Tibial artery (tissue), 4 donors: ENCODE data around the gene N4BP2L2.

Experiments
- DNase-seq, 2 donors: peaks; one replicate each; pipeline ENCODE4 v3.0.0-alpha.2; 2019
- H3K27ac ChIP-seq, 2 donors: fragments of 200-600 bp; sonication (generic) in 1 of 2; 1 replicate in 1 of 2; 2 replicates in 1 of 2; pipeline ENCODE4 v1.5.1; 2018 to 2019; ENCODE audit warnings: mild to moderate bottlenecking in 1 of 2
- H3K27me3 ChIP-seq, 2 donors: fragments of 200-600 bp; sonication (generic) in 1 of 2; one replicate each; pipeline versions ENCODE4 v1.5.1 to v1.6.0; 2016 to 2019
- H3K36me3 ChIP-seq, 3 donors: fragments of 200-600 bp; sonication (generic) in 2 of 3; one replicate each; pipeline ENCODE4 v1.5.1; 2016 to 2019; ENCODE audit warnings: mild to moderate bottlenecking in 2 of 3
- H3K4me1 ChIP-seq, 4 donors: fragments of 200-600 bp; sonication (generic) in 2 of 4; 1 replicate in 3 of 4; 2 replicates in 1 of 4; pipeline ENCODE4 v1.5.1; 2016 to 2019
- H3K4me3 ChIP-seq, 2 donors: fragments of 200-600 bp; sonication (generic) in 1 of 2; 1 replicate in 1 of 2; 2 replicates in 1 of 2; pipeline ENCODE4 v1.5.1; 2018 to 2019; ENCODE audit warnings: mild to moderate bottlenecking in 2 of 2
- H3K9me3 ChIP-seq, 3 donors: fragments of 200-600 bp; sonication (generic) in 1 of 3; one replicate each; pipeline ENCODE4 v1.5.1; 2016 to 2019
- CTCF ChIP-seq, 2 experiments: fragments of 200-600 bp in 1 of 2; fragments of 450-650 bp in 1 of 2; IDR thresholded peaks; one replicate each; pipeline ENCODE4 v1.5.1; 2017 to 2019; ENCODE audit warnings: antibody characterized with exemption in 2 of 2, mild to moderate bottlenecking in 1 of 2, moderate library complexity in 1 of 2
- intact Hi-C: fragments of 100-400 bp; cut with DNase I; formaldehyde crosslinking; loops from one replicate; pipeline ENCODE4 v1.15.0; 2023; ENCODE audit warnings: low total_unique reads

Gene N4BP2L2

GRCh38 chr13:32476021-32476731 lies 62.4 kb downstream of the N4BP2L2 start:
- no peak overlapping the region for H3K4me3 ChIP-seq
- H3K4me1 ChIP-seq, result peaks cover 0 to 21% (median 14%) of the 10 kb centered on the region in 4 donors
- H3K36me3 ChIP-seq, result peaks cover 0 to 14% (median 0%) of the 10 kb centered on the region in 3 donors
- no peak for TF ChIP-seq CTCF (IDR thresholded peaks at IDR 0.05)
- H3K27me3 ChIP-seq, result no peaks in the 10 kb centered on the region
- no peak for DNase-seq
- H3K9me3 ChIP-seq, result no peaks in the 10 kb centered on the region
- intact Hi-C loops, result no loop called here
- no peak overlapping the region for H3K27ac ChIP-seq

GRCh38 chr13:32474999-32475792 lies 63.4 kb downstream of the N4BP2L2 start:
- DNase-seq, result no peak
- peaks cover 0 to 24% (median 14%) of the 10 kb centered on the region in 4 donors for H3K4me1 ChIP-seq
- H3K4me3 ChIP-seq, result no peak overlapping the region
- intact Hi-C loops, result no loop called here
- peaks cover 0 to 14% (median 0%) of the 10 kb centered on the region in 3 donors for H3K36me3 ChIP-seq
- H3K27ac ChIP-seq, result no peak overlapping the region
- TF ChIP-seq CTCF (IDR thresholded peaks at IDR 0.05), result no peak
- H3K9me3 ChIP-seq, result no peaks in the 10 kb centered on the region
- no peaks in the 10 kb centered on the region for H3K27me3 ChIP-seq

- Histone ChIP-seq H3K4me3 (no peak overlapping the region), H3K27me3 (no peaks in the 10 kb centered on the region), H3K27ac (no peak overlapping the region), H3K36me3 (peaks cover 11 to 14% (median 12%) of the 10 kb centered on the region in 3 donors), H3K4me1 (peaks cover 0 to 24% (median 14%) of the 10 kb centered on the region in 4 donors), H3K9me3 (no peaks in the 10 kb centered on the region)
- no peak for DNase-seq
- no peak for TF ChIP-seq CTCF (IDR thresholded peaks at IDR 0.05)
- intact Hi-C loops, result no loop called here
These were observed 64.9 kb downstream of the N4BP2L2 start for GRCh38 chr13:32473650-32474049.

- no peaks in the 10 kb centered on the region for H3K9me3 ChIP-seq
- intact Hi-C loops, result no loop called here
- no peak for DNase-seq
- H3K4me3 ChIP-seq, result no peak overlapping the region
- peak overlapping the region; percentile 73 to 75 for H3K27ac ChIP-seq
- H3K4me1 ChIP-seq, result peaks cover 0 to 24% (median 14%) of the 10 kb centered on the region in 4 donors
- no peak for TF ChIP-seq CTCF (IDR thresholded peaks at IDR 0.05)
- peaks cover 7 to 13% (median 12%) of the 10 kb centered on the region in 3 donors for H3K36me3 ChIP-seq
- no peaks in the 10 kb centered on the region for H3K27me3 ChIP-seq
These were observed 66.4 kb downstream of the N4BP2L2 start for GRCh38 chr13:32472194-32472621.

GRCh38 chr13:32471187-32471922 lies 67.2 kb downstream of the N4BP2L2 start:
- H3K9me3 ChIP-seq, result no peaks in the 10 kb centered on the region
- peak overlapping the region; percentile 73 to 75 for H3K27ac ChIP-seq
- H3K4me1 ChIP-seq, result peaks cover 0 to 22% (median 14%) of the 10 kb centered on the region in 4 donors
- H3K27me3 ChIP-seq, result no peaks in the 10 kb centered on the region
- no peak for DNase-seq
- intact Hi-C loops, result no loop called here
- TF ChIP-seq CTCF (IDR thresholded peaks at IDR 0.05), result no peak
- H3K36me3 ChIP-seq, result peaks cover 0 to 13% (median 12%) of the 10 kb centered on the region in 3 donors
- no peak overlapping the region for H3K4me3 ChIP-seq
